Thyroid gland (tissue), 4 donors: ENCODE results near the gene DEPDC7. TPM values are rescaled to one million over a fixed set of nuclear protein-coding genes. Genes with fewer than 3 reads are reported as not detected.
"Not testable (repeated sequence)": the region's sequence is repeated elsewhere in the genome, so short reads cannot be mapped to it uniquely, and the experiment has no call there.

Source experiments
- DNase-seq, 2 donors: peaks; one replicate each; pipeline ENCODE4 v3.0.0-alpha.2; 2019
- H3K27ac ChIP-seq, 3 donors: fragments of 200-600 bp; sonication (generic); 1 replicate in 2 of 3; 2 replicates in 1 of 3; pipeline ENCODE4 v1.5.1; 2016 to 2019; ENCODE audit warnings: mild to moderate bottlenecking in 1 of 3, moderate library complexity in 1 of 3
- H3K27me3 ChIP-seq: fragments of 200-600 bp; sonication (generic); one replicate; pipeline ENCODE4 v1.5.1; 2019
- H3K36me3 ChIP-seq, 2 donors: fragments of 200-600 bp; sonication (generic); one replicate each; pipeline ENCODE4 v1.5.1; 2016 to 2019
- H3K4me1 ChIP-seq, 2 donors: fragments of 200-600 bp; sonication (generic); one replicate each; pipeline ENCODE4 v1.5.1; 2017 to 2019
- H3K4me3 ChIP-seq, 3 donors: fragments of 200-600 bp; sonication (generic); replicated peaks in 1 of 3; 1 replicate in 2 of 3; 2 replicates in 1 of 3; pipeline ENCODE4 v1.5.1; 2016; ENCODE audit warnings: mild to moderate bottlenecking in 1 of 3
- H3K9me3 ChIP-seq: fragments of 200-600 bp; sonication (generic); one replicate; pipeline ENCODE4 v1.5.1; 2017
- CTCF ChIP-seq, 6 experiments: fragments of 200-600 bp in 3 of 6; fragments of 450-650 bp in 3 of 6; sonication (generic) in 3 of 6; IDR thresholded peaks; one replicate each; pipeline ENCODE4 v1.5.1; 2016 to 2019; ENCODE audit warnings: antibody characterized with exemption in 6 of 6, mild to moderate bottlenecking in 2 of 6, inconsistent platforms in 1 of 6, moderate library complexity in 1 of 6
- POLR2A ChIP-seq, 2 donors: fragments of 450-650 bp; IDR thresholded peaks; one replicate each; pipeline ENCODE4 v1.6.1; 2017; ENCODE audit warnings: antibody characterized with exemption in 2 of 2, mild to moderate bottlenecking in 2 of 2, moderate library complexity in 1 of 2
- WGBS, 2 donors: methylation state at CpG; one replicate each; pipeline ENCODE4 v1.1.5; 2017; 5-methylcytosine and 5-hydroxymethylcytosine counted together
- intact Hi-C: fragments of 100-400 bp; cut with DNase I; formaldehyde crosslinking; loops from one replicate; pipeline ENCODE4 v1.15.1; 2023
- total RNA-seq, 4 donors: library from RNA; depleted of rRNA; stranded (reverse); fragments of >200 nt; gene quantifications; one replicate each; pipeline ENCODE4 v1.2.3, GENCODE V29; 2016

The DEPDC7 gene
- total RNA-seq, 4 donors from 2014 or later, result 0.63 to 2.6 (median 1.6) TPM; not detected in 1

- intact Hi-C loops, result no loop called here
- no peak for DNase-seq
- Histone ChIP-seq H3K27me3 (no peaks in the 10 kb centered on the region), H3K4me3 (no peak overlapping the region), H3K36me3 (no peaks in the 10 kb centered on the region), H3K4me1 (no peaks in the 10 kb centered on the region), H3K27ac (no peak overlapping the region), H3K9me3 (no peaks in the 10 kb centered on the region)
- WGBS, 2 donors, result 77 to 84% methylated on average over 4 of the region's 4 CpGs
- TF ChIP-seq POLR2A (IDR thresholded peaks at IDR 0.05) (no peak), CTCF (IDR thresholded peaks at IDR 0.05) (no peak)
These were observed 12.3 kb downstream of the DEPDC7 start for GRCh38 chr11:33027846-33028536.

GRCh38 chr11:33028537-33028914 is 12.8 kb downstream of the DEPDC7 start:
- no peak for DNase-seq
- 39 to 51% methylated on average over 2 of the region's 2 CpGs for WGBS, 2 donors
- no peak overlapping the region for H3K27ac ChIP-seq

GRCh38 chr11:33029218-33029617 is 13.5 kb downstream of the DEPDC7 start:
- 69 to 76% methylated on average over 6 of the region's 6 CpGs for WGBS, 2 donors
- H3K4me1 ChIP-seq, H3K27ac ChIP-seq, H3K27me3 ChIP-seq, H3K4me3 ChIP-seq, H3K9me3 ChIP-seq, H3K36me3 ChIP-seq, DNase-seq, intact Hi-C loops: not testable (repeated sequence)

More at GRCh38 chr11:33028537-33028914, 12.8 kb downstream of the DEPDC7 start:
- Histone ChIP-seq H3K9me3 (no peaks in the 10 kb centered on the region), H3K4me1 (no peaks in the 10 kb centered on the region), H3K36me3 (no peaks in the 10 kb centered on the region), H3K4me3 (no peak overlapping the region), H3K27me3 (no peaks in the 10 kb centered on the region)
- intact Hi-C loops, result no loop called here
- TF ChIP-seq CTCF (IDR thresholded peaks at IDR 0.05), result no peak
- no peak for TF ChIP-seq POLR2A (IDR thresholded peaks at IDR 0.05)

- H3K4me3 ChIP-seq, result no peak overlapping the region
- H3K36me3 ChIP-seq, result no peaks in the 10 kb centered on the region
- intact Hi-C loops, result no loop called here
- no peak for TF ChIP-seq POLR2A (IDR thresholded peaks at IDR 0.05)
- no peak for TF ChIP-seq CTCF (IDR thresholded peaks at IDR 0.05)
- no peaks in the 10 kb centered on the region for H3K9me3 ChIP-seq
- no peak for DNase-seq
- H3K27ac ChIP-seq, result no peak overlapping the region
- H3K27me3 ChIP-seq, result no peaks in the 10 kb centered on the region
- H3K4me1 ChIP-seq, result no peaks in the 10 kb centered on the region
- WGBS, 2 donors, result 80 to 95% methylated on average over 4 of the region's 4 CpGs
These were observed 17.8 kb downstream of the DEPDC7 start for GRCh38 chr11:33033493-33033892.

- Histone ChIP-seq H3K4me1 (no peaks in the 10 kb centered on the region), H3K4me3 (no peak overlapping the region), H3K27ac (no peak overlapping the region), H3K36me3 (no peaks in the 10 kb centered on the region), H3K27me3 (no peaks in the 10 kb centered on the region), H3K9me3 (no peaks in the 10 kb centered on the region)
- WGBS, 2 donors, result 93 to 100% methylated on average over 1 of the region's 1 CpG
- TF ChIP-seq CTCF (IDR thresholded peaks at IDR 0.05) (no peak), POLR2A (IDR thresholded peaks at IDR 0.05) (no peak)
- DNase-seq, result no peak
- intact Hi-C loops, result no loop called here
These were observed 19.3 kb downstream of the DEPDC7 start for GRCh38 chr11:33035011-33035410.
